GM12878 (cell line): ENCODE measurements around the gene PHB1. TPM values are rescaled to one million over a fixed set of nuclear protein-coding genes. Genes with fewer than 3 reads are reported as not detected.
A peak's percentile ranks its signal among the peaks of the same experiment; 100 is the strongest.

Experiments used
- ATF2 ChIP-seq: IDR thresholded peaks from 2 replicates; pipeline ENCODE4 v1.6.1; 2012; ENCODE audit warnings: low read length, inconsistent platforms
- BMI1 ChIP-seq: fragments of 450-650 bp; IDR thresholded peaks from 2 replicates; pipeline ENCODE4 v1.6.1; 2016; ENCODE audit warnings: mild to moderate bottlenecking, moderate library complexity, borderline replicate concordance
- E2F8 ChIP-seq: fragments of 450-650 bp; IDR thresholded peaks from 2 replicates; pipeline ENCODE4 v1.6.1; 2018; ENCODE audit warnings: mild to moderate bottlenecking, low read depth, moderate library complexity; ENCODE audit not compliant: partially characterized antibody
- EED ChIP-seq: sonication (generic); IDR thresholded peaks from 2 replicates; pipeline ENCODE4 v1.6.1; 2016; ENCODE audit warnings: antibody characterized with exemption, low read depth
- GATAD2B ChIP-seq: fragments of 450-650 bp; conservative IDR thresholded peaks from 2 replicates; pipeline ENCODE4 v1.6.1; 2017; ENCODE audit warnings: low read depth, mild to moderate bottlenecking, moderate library complexity
- MEF2A ChIP-seq: IDR thresholded peaks from 2 replicates; pipeline ENCODE4 v1.6.1; 2011; ENCODE audit warnings: low read depth, mild to moderate bottlenecking, low read length, moderate library complexity; ENCODE audit not compliant: insufficient read depth
- MTA2 ChIP-seq: fragments of 450-650 bp; IDR thresholded peaks from 2 replicates; pipeline ENCODE4 v1.6.1; 2016; ENCODE audit warnings: low read depth, mild to moderate bottlenecking, moderate library complexity
- NR2C1 ChIP-seq: fragments of 450-650 bp; IDR thresholded peaks from 2 replicates; pipeline ENCODE4 v1.6.1; 2017; ENCODE audit warnings: antibody characterized with exemption, mild to moderate bottlenecking, moderate library complexity
- PML ChIP-seq: IDR thresholded peaks from 2 replicates; pipeline ENCODE4 v1.6.1; 2012; ENCODE audit warnings: low read length, inconsistent platforms
- RAD21 ChIP-seq: IDR thresholded peaks from 2 replicates; pipeline ENCODE4 v1.6.1; 2011; ENCODE audit warnings: mild to moderate bottlenecking, low read depth, low read length, moderate library complexity; ENCODE audit not compliant: insufficient read depth
- polyA plus RNA-seq, 11 experiments: library from polyadenylated mRNA; depleted of rRNA in 4 of 11; unstranded in 6 of 11; stranded (reverse) in 5 of 11; fragments of >200 nt; fragmentation: Nextera tagmentation in 4 of 11; fragmentation: Illumina TruSeq in 1 of 11; extraction: Ambion mirVana in 4 of 11; extraction: Trizol in 1 of 11; gene quantifications; 1 replicate in 1 of 11; 2 replicates in 10 of 11; pipeline versions ENCODE4 v1.2.1 to v1.2.3, GENCODE V29; 2011 to 2016; ENCODE audit warnings: inconsistent platforms in 2 of 11, missing spikeins in 2 of 11, low read depth in 1 of 11
- total RNA-seq, 4 experiments: library from RNA; depleted of rRNA in 3 of 4; stranded (reverse); fragments of >200 nt in 3 of 4; fragmentation: Illumina TruSeq in 1 of 4; extraction: Trizol in 1 of 4; gene quantifications; 2 replicates each; pipeline versions ENCODE4 v1.2.1 to v1.2.3, GENCODE V29; 2013 to 2021
- TF ChIP-seq, protein P1 (sequence below): fragments of 450-650 bp; IDR thresholded peaks from 2 replicates; pipeline ENCODE4 v1.6.1; 2017; ENCODE audit warnings: low read depth, mild to moderate bottlenecking, moderate library complexity
- TF ChIP-seq, protein P2 (sequence below): fragments of 450-650 bp; IDR thresholded peaks from 2 replicates; pipeline ENCODE4 v1.6.1; 2017; ENCODE audit warnings: mild to moderate bottlenecking, low read depth, inconsistent platforms; ENCODE audit not compliant: poor library complexity, severe bottlenecking

Gene PHB1
- total and polyA plus RNA-seq, 10 of the 15 experiments (the other 5 are each of a cell fraction or from before 2014, with no cell fraction given), result 117 to 466 (median 248) TPM

DNA sequence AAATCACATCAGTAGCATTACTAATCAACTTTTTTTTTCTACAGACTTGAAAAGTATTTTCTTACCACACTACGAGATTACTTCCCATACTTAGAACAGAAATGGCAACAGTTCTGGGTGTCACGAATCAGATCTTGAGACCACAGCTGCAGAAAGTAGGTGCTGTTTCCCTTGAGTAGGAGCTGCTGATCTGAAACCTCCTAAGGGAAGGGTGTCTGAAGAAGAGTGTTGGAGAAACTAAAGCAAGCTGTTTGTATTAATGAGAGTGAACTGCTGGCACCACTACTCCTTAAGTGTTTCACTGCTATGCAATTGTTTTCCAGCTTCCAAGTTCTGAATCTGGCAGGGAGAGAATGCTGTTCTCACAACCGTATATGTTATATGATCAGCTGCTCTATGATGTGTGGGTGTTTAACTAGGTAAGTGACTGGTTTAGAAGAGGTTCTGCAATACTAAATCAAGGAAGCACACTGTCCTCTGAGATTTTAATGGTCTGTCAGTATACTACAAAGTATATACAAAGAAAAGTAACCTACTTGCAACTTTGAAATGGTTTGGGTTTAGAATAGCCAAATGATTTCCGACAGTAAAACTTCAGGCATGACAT is 55.9 kb downstream of the PHB1 start (continued):
- TF ChIP-seq E2F8 (no peak), MEF2A (peak; percentile 49; the same call in 1 of the 2 replicates), GATAD2B (no peak), RAD21 (no peak), NR2C1 (no peak), MTA2 (peak; percentile 38; the same call in 1 of the 2 replicates), BMI1 (no peak), EED (peak; percentile 48; the same call in 1 of the 2 replicates), PML (0 out of 2 replicates have a peak, but pooled peaks have one; percentile 22), ATF2 (peak; percentile 28)
- TF ChIP-seq, protein P1, sequence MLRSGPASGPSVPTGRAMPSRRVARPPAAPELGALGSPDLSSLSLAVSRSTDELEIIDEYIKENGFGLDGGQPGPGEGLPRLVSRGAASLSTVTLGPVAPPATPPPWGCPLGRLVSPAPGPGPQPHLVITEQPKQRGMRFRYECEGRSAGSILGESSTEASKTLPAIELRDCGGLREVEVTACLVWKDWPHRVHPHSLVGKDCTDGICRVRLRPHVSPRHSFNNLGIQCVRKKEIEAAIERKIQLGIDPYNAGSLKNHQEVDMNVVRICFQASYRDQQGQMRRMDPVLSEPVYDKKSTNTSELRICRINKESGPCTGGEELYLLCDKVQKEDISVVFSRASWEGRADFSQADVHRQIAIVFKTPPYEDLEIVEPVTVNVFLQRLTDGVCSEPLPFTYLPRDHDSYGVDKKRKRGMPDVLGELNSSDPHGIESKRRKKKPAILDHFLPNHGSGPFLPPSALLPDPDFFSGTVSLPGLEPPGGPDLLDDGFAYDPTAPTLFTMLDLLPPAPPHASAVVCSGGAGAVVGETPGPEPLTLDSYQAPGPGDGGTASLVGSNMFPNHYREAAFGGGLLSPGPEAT, result peak; percentile 53; the same call in 1 of the 2 replicates
- TF ChIP-seq, protein P2, sequence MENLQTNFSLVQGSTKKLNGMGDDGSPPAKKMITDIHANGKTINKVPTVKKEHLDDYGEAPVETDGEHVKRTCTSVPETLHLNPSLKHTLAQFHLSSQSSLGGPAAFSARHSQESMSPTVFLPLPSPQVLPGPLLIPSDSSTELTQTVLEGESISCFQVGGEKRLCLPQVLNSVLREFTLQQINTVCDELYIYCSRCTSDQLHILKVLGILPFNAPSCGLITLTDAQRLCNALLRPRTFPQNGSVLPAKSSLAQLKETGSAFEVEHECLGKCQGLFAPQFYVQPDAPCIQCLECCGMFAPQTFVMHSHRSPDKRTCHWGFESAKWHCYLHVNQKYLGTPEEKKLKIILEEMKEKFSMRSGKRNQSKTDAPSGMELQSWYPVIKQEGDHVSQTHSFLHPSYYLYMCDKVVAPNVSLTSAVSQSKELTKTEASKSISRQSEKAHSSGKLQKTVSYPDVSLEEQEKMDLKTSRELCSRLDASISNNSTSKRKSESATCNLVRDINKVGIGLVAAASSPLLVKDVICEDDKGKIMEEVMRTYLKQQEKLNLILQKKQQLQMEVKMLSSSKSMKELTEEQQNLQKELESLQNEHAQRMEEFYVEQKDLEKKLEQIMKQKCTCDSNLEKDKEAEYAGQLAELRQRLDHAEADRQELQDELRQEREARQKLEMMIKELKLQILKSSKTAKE, result peak; percentile 40
